ENCODE measurements around the gene PIGQ.

Gene PIGQ

DNA sequence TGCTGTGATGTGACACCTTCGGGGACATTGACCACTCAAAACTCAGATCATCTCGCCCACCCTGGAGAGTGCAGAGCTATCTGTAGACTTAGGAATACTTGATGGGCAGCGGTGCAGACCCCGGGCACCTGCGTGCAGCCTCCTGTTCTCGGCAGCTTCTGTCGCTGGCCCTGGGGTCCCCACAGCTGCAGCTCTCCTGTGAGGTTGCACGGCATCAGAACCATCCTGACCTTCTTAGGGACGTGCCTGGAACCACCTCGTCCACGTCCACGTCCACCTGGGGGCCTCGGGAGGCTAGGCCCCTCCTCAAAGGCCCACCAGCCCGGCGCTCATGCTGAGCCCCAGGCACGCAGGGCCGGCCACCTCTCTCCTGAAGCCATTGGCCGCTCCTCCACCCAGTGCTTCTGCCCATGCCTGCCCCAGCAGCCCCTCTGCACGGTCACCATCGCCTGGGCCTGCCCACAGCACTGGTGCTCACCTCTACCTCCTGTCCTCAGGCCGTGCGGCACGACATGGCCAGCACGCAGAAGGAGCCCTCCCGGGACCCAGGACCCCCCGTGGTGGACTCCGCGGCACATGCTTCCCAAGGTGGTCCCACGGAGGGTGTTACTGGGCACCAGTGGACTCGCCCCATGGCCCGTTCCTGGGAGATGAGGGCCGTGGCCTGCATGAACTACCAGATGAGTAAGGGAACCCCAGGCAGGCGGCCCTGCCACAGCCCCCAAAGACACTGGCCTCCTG lies 58.7 kb downstream of the PIGQ start:
- DNase-seq (ENCODE audit: low spot score), result no peak

DNA sequence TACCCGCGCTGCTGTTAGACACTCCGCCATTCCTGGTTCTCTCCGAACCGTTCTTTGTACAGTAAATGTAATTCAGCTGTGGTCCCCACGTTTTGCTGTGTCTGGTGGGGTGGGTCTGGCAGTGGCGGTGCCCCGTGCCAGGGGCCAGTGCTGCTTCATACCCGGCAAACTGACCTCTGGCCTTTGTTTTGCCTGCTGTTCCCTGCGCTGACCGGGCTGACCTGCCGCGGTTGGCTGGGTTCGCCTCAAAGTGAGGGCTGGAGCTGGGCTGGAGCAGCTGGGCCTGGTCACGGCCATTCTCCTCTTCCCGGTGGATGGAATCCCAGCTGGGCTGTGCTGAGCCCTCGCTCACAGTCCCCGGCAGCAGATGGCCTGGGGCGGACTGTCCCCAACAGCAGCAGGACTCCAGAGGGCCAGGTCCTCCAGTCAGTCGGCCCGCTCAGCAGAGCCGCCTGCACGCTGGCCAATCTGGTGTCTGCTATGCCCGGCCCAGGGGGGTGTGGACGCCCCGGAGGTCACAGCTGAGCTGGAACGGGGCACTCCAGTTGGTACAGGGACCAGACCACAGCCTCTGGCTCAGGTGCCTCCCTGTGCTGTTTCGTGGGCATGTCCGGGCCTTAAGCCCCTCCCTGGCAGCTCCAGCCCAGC lies 59.5 kb downstream of the PIGQ start:
- no peak for DNase-seq (ENCODE audit: low spot score)

DNA sequence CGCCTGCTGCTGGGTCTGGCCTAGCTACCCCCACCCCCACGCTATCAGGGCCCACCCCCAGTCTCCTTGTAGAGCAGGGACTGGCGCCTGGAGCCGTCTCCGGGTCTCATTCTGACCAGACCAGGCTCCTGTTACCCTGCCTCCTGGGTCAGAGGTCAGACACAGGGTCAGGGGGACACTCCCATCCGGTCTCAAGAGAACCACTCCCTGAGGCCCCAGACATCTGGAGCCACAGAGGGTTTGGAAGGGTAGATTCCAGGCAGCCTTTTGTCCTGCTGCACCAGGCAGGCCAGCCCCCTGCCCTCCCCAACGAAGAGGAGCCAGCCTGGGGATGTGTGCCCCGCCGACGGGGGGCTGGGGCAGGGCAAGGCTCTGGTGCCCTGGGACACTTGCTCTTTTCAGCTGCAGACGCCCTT lies 60.1 kb downstream of the PIGQ start:
- DNase-seq (ENCODE audit: low spot score), result no peak

DNA sequence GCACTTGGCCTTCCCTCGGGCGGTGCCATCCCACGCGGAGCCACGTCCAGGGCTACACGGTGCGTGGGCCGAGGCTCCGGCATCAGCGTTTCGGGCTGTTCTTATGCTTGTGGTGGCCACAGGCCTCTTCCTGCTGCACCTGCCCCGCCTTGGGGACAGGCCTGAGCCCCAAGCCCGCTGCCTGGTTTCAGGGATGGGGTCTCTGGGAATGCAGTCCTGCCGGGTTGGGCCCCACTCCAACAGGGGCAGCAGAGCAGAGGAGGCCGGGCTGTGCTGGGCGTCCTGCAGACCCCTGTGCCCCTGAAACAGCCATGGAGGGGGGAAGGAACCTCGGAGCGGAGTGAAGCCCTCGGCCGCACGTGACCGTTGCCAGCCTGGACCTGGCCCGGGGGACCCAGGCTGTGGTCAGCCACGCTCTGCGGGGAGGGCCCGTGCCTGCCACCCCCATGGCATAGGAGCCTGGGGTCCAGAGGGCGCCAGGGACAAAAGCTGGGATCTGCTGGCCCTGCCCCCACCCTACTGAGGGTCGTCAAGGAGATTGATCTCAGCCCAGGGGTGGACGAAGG lies 60.6 kb downstream of the PIGQ start:
- no peak for DNase-seq (ENCODE audit: low spot score)

DNA sequence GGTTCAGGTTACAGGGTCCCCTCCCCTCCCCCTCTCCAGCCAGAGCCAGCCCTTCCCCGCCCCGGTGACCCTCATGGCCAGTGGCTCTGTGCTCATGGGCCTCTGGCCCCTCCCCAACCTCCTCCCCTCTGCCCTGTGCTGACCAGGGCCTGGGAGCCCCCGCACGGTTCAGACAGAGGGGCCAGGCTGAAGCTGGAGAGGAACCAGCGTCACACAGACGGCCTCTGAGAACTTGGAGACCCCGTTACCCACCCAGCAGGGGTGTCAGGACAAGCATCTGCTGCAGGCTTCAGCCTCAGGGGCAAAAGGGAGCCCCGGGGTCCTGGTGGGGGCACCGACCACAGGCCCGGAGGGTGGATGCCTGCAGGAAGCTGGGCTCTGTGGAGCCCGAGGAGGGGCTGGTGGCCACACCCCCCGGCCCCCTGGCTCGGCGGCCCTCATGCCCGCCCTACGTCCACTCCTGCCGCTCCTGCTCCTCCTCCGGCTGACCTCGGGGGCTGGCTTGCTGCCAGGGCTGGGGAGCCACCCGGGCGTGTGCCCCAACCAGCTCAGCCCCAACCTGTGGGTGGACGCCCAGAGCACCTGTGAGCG lies 61.1 kb downstream of the PIGQ start, which contains the start of gene WFIKKN1:
Gene WFIKKN1 (plus strand): TSS at position 171 of the 591 bp plus-strand sequence. CDS start 269 bp downstream, at position 440.
- no peak for DNase-seq (ENCODE audit: low spot score)

DNA sequence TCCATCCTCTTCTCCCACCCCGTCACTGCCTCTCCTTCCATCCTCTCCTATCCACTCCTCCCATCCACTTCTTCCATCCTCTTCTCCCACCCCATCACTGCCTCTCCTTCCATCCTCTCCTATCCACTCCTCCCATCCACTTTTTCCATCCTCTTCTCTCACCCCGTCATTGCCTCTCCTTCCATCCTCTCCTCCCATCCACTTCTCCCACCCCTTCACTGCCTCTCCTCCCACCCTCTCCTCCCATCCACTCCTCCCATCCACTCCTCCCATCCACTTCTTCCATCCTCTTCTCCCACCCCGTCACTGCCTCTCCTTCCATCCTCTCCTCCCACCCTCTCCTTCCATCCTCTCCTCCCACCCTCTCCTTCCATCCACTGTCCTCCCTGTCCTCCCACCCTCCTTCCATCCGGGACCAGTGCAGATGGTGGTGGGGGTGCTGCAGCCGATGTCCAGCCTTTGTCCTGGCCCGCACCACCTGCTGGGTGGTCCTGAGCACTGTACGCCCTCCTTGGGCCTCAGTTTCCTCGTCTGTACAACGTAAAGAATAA lies 62.1 kb downstream of the PIGQ start:
- no peak for DNase-seq (ENCODE audit: low spot score)

DNA sequence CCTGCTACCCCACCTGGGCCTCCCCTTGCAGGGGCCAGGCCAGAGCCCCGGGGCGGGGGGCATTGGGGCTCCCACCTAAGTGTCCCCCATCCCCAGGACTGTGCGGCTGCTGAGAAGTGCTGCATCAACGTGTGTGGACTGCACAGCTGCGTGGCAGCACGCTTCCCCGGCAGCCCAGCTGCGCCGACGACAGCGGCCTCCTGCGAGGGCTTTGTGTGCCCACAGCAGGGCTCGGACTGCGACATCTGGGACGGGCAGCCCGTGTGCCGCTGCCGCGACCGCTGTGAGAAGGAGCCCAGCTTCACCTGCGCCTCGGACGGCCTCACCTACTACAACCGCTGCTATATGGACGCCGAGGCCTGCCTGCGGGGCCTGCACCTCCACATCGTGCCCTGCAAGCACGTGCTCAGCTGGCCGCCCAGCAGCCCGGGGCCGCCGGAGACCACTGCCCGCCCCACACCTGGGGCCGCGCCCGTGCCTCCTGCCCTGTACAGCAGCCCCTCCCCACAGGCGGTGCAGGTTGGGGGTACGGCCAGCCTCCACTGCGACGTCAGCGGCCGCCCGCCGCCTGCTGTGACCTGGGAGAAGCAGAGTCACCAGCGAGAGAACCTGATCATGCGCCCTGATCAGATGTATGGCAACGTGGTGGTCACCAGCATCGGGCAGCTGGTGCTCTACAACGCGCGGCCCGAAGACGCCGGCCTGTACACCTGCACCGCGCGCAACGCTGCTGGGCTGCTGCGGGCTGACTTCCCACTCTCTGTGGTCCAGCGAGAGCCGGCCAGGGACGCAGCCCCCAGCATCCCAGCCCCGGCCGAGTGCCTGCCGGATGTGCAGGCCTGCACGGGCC lies 62.9 kb downstream of the PIGQ start:
- no peak for DNase-seq (ENCODE audit: low spot score)

DNA sequence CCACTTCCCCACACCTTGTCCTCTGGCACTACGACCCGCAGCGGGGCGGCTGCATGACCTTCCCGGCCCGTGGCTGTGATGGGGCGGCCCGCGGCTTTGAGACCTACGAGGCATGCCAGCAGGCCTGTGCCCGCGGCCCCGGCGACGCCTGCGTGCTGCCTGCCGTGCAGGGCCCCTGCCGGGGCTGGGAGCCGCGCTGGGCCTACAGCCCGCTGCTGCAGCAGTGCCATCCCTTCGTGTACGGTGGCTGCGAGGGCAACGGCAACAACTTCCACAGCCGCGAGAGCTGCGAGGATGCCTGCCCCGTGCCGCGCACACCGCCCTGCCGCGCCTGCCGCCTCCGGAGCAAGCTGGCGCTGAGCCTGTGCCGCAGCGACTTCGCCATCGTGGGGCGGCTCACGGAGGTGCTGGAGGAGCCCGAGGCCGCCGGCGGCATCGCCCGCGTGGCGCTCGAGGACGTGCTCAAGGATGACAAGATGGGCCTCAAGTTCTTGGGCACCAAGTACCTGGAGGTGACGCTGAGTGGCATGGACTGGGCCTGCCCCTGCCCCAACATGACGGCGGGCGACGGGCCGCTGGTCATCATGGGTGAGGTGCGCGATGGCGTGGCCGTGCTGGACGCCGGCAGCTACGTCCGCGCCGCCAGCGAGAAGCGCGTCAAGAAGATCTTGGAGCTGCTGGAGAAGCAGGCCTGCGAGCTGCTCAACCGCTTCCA lies 63.7 kb downstream of the PIGQ start:
- DNase-seq (ENCODE audit: low spot score), result no peak

All from globus pallidus (tissue), 1 donor.